ENCODE results near the gene SLF1. TPM values are rescaled to one million over a fixed set of nuclear protein-coding genes. Genes with fewer than 3 reads are reported as not detected.

Gene SLF1
- total and polyA plus RNA-seq, 2 experiments from 2014 or later: 36.3 to 43.8 TPM

DNA sequence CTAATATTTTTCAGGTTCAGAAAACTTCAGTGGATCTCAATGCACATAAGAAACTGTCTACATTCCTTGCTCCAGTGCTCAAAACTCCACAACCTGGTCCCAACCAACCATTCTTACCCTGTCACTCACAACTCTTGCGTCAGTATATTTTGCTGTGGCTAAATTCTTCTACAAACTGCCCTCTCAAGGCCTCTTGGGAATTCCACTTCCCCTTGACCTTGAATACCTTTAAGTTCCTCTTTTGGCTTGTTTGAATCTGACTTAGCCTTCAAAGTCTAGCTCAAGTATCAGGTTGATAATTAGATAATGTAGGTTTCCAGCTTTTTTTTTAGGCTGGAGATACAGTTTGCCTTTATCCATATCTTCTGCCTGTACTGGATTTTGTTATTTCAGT is 128.3 kb downstream of the SLF1 start:
- Histone ChIP-seq H3K4me3 (no peak overlapping the region), H3K4me2 (no peak overlapping the region), H3K36me3 (ENCODE audit: insufficient read depth) (no peaks in the 10 kb centered on the region), H3K4me1 (ENCODE audit: insufficient read depth) (no peaks in the 10 kb centered on the region), H3K27me3 (ENCODE audit: insufficient read depth) (no peaks in the 10 kb centered on the region), H3K27ac (ENCODE audit: low read depth) (no peak overlapping the region), H3K79me2 (replicated peaks; ENCODE audit: insufficient read depth) (no peaks in the 10 kb centered on the region), H3K9me2 (ENCODE audit: insufficient read depth) (no peaks in the 10 kb centered on the region; the same call in 1 of the 2 replicates), H3F3A (replicated peaks; ENCODE audit: low read depth) (no peaks in the 10 kb centered on the region), H4K20me1 (replicated peaks; ENCODE audit: insufficient read depth) (no peaks in the 10 kb centered on the region), H2AFZ (no peak overlapping the region)
- H3K36me3 Mint-ChIP-seq (ENCODE audit: low read depth): no peaks in the 10 kb centered on the region
- no peaks in the 10 kb centered on the region for H3K9me3 Mint-ChIP-seq
- TF ChIP-seq, protein P1, sequence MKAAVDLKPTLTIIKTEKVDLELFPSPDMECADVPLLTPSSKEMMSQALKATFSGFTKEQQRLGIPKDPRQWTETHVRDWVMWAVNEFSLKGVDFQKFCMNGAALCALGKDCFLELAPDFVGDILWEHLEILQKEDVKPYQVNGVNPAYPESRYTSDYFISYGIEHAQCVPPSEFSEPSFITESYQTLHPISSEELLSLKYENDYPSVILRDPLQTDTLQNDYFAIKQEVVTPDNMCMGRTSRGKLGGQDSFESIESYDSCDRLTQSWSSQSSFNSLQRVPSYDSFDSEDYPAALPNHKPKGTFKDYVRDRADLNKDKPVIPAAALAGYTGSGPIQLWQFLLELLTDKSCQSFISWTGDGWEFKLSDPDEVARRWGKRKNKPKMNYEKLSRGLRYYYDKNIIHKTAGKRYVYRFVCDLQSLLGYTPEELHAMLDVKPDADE (IDR thresholded peaks at IDR 0.05): no peak
- TF ChIP-seq ZNF331 (CRISPR knock-in tag; IDR thresholded peaks at IDR 0.05; ENCODE audit: low read depth) (no peak), POLR2AphosphoS5 (IDR thresholded peaks at IDR 0.05; ENCODE audit: low read depth) (no peak), EZH2phosphoT487 (IDR thresholded peaks at IDR 0.05; ENCODE audit: unreplicated experiment) (no peak), EZH2 (IDR thresholded peaks at IDR 0.05; ENCODE audit: low read depth, unreplicated experiment) (no peak), STAT1 (IDR thresholded peaks at IDR 0.05; ENCODE audit: unreplicated experiment) (no peak), NANOG (IDR thresholded peaks at IDR 0.05; ENCODE audit: borderline replicate concordance) (no peak), ZNF114 (CRISPR knock-in tag; IDR thresholded peaks at IDR 0.05) (no peak), JUNB (IDR thresholded peaks at IDR 0.05; ENCODE audit: unreplicated experiment) (no peak)
- ATAC-seq (no peak), DNase-seq (ENCODE audit: low spot score) (no peak)
- no peak overlapping the region for H3K27ac Mint-ChIP-seq
- peaks cover 7% of the 10 kb centered on the region; the same call in 2 of the 3 replicates for H3K4me1 Mint-ChIP-seq
- no peak overlapping the region for H3K4me3 Mint-ChIP-seq
- H3K27me3 Mint-ChIP-seq (ENCODE audit: insufficient read depth, low read depth, poor library complexity): peaks cover 7% of the 10 kb centered on the region

Other genes with a start within 250 kb of the SLF1 start
- gene KIAA0825, start 65 bp upstream of the SLF1 start, total RNA-seq (2014; rRNA removed; shearing (Covaris generic)): 1.7 and 3.1 TPM in 2 replicates
- 1.8 TPM in 2 replicates for gene KIAA0825, start 65 bp upstream of the SLF1 start, polyA plus RNA-seq (2016; fragmentation: Nextera tagmentation; extraction: Ambion mirVana)

Measured in GM23338 (cell line).